HepG2 (cell line): Measurements from ENCODE around the gene NR2F6. TPM values are rescaled to one million over a fixed set of nuclear protein-coding genes. Genes with fewer than 3 reads are reported as not detected.

Source experiments
- CERS6 ChIP-seq: sonication (generic); formaldehyde crosslinking; IDR thresholded peaks from 2 replicates; pipeline ENCODE4 v1.5.0; 2020; ENCODE audit warnings: missing genetic modification reagents
- DMAP1 ChIP-seq: IDR thresholded peaks from 2 replicates; pipeline ENCODE4 v1.6.1; 2016
- FOSL2 ChIP-seq: sonication (generic); formaldehyde crosslinking; IDR thresholded peaks from 2 replicates; pipeline ENCODE4 v1.4.0; 2020; ENCODE audit warnings: missing genetic modification reagents
- HOXA5 ChIP-seq: sonication (generic); formaldehyde crosslinking; IDR thresholded peaks from 2 replicates; pipeline ENCODE4 v1.4.0; 2020; ENCODE audit warnings: missing genetic modification reagents
- MLX ChIP-seq: IDR thresholded peaks from 2 replicates; pipeline ENCODE4 v1.6.1; 2016
- SP5 ChIP-seq: IDR thresholded peaks from 2 replicates; pipeline ENCODE4 v1.6.1; 2016; ENCODE audit warnings: low read depth, borderline replicate concordance
- U2AF1 ChIP-seq: fragments of 200-400 bp; formaldehyde crosslinking; optimal IDR thresholded peaks from 2 replicates; pipeline ENCODE3; 2017; ENCODE audit warnings: mild to moderate bottlenecking, low read depth, low read length
- ZBTB1 ChIP-seq: sonication (generic); formaldehyde crosslinking; IDR thresholded peaks from 2 replicates; pipeline ENCODE4 v1.4.0; 2020; ENCODE audit warnings: missing genetic modification reagents, borderline replicate concordance
- ZFX ChIP-seq: sonication (generic); formaldehyde crosslinking; IDR thresholded peaks from 2 replicates; pipeline ENCODE4 v1.4.0; 2020; ENCODE audit warnings: mild to moderate bottlenecking, low read depth, missing genetic modification reagents, moderate library complexity
- ZNF687 ChIP-seq: sonication (generic); formaldehyde crosslinking; IDR thresholded peaks from 2 replicates; pipeline ENCODE4 v1.5.1; 2020; ENCODE audit warnings: mild to moderate bottlenecking, missing genetic modification reagents, moderate library complexity
- ZNF713 ChIP-seq: sonication (generic); formaldehyde crosslinking; IDR thresholded peaks from 2 replicates; pipeline ENCODE4 v1.4.0; 2020; ENCODE audit warnings: mild to moderate bottlenecking, missing genetic modification reagents
- ZNF772 ChIP-seq: sonication (generic); formaldehyde crosslinking; IDR thresholded peaks from 2 replicates; pipeline ENCODE4 v1.5.0; 2020; ENCODE audit warnings: mild to moderate bottlenecking, missing genetic modification reagents
- ZNF792 ChIP-seq: IDR thresholded peaks from 2 replicates; pipeline ENCODE4 v1.6.1; 2016
- ZNF878 ChIP-seq: sonication (generic); formaldehyde crosslinking; IDR thresholded peaks from 2 replicates; pipeline ENCODE4 v1.8.1; 2023; ENCODE audit warnings: mild to moderate bottlenecking, missing genetic modification reagents, moderate library complexity
- ZSCAN25 ChIP-seq: sonication (generic); formaldehyde crosslinking; IDR thresholded peaks from 2 replicates; pipeline ENCODE4 v1.8.0; 2022; ENCODE audit warnings: mild to moderate bottlenecking, missing genetic modification reagents
- polyA plus RNA-seq, 8 experiments: library from polyadenylated mRNA; depleted of rRNA in 3 of 8; stranded (reverse) in 7 of 8; unstranded in 1 of 8; fragments of >200 nt; fragmentation: Illumina TruSeq in 4 of 8; extraction: Trizol in 4 of 8; gene quantifications; 2 replicates each; pipeline versions ENCODE4 v1.2.1 to v1.2.3, GENCODE V29; 2011 to 2016; ENCODE audit warnings: low read depth in 4 of 8, missing spikeins in 1 of 8, mixed read lengths in 1 of 8; ENCODE audit not compliant: insufficient read depth in 1 of 8
- total RNA-seq, 5 experiments: library from RNA; depleted of rRNA; stranded (reverse); fragments of >200 nt; fragmentation: Illumina TruSeq; extraction: Trizol; gene quantifications; 2 replicates each; pipeline ENCODE4 v1.2.3, GENCODE V29; 2016; ENCODE audit warnings: low read depth in 1 of 5
- TF ChIP-seq, protein P1 (sequence below), 2 experiments: sonication (generic) in 1 of 2; formaldehyde crosslinking in 1 of 2; IDR thresholded peaks; 2 replicates each; pipeline versions ENCODE4 v1.4.0 to v1.6.1; 2018 to 2020; ENCODE audit warnings: missing genetic modification reagents in 2 of 2, borderline replicate concordance in 1 of 2, low read depth in 1 of 2, mild to moderate bottlenecking in 1 of 2, missing biosample characterization in 1 of 2
- TF ChIP-seq, protein P2 (sequence below): sonication (generic); formaldehyde crosslinking; IDR thresholded peaks from 2 replicates; pipeline ENCODE4 v1.5.1; 2020; ENCODE audit warnings: mild to moderate bottlenecking, missing genetic modification reagents
- TF ChIP-seq, protein P3 (sequence below): IDR thresholded peaks from 2 replicates; pipeline ENCODE4 v1.6.1; 2016

The NR2F6 gene
- total and polyA plus RNA-seq, 2 of the 13 experiments (the other 11 are each of a cell fraction or from before 2014, with no cell fraction given), result 30.9 to 72.4 TPM

DNA sequence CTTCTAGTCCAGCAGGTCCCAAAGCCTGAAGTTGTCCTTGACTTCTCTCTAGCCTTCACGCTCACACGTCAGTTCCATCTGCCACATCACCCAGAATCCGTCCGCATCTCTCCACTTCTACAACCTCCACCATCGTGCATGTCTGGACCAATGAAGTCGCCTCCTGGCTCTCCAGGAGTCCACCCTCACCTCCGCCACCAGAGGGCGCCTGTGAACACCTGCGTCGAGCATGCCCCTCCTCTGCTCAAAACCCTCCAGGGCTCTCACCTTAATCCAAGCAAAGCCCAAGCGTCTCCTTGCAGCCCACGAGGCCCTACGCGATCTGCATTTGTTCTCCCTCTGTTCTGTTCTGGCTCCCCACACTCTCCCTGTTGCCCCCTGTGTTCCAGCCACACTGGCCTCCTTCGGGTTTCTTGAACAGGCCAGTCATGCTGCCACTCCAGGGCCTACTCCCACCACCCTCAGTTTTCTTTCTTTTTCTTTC lies 15.2 kb upstream of the NR2F6 start (continued):
- TF ChIP-seq ZFX (CRISPR knock-in tag) (peak; percentile 74), ZNF792 (CRISPR knock-in tag) (peak; percentile 48; the same call in 1 of the 2 replicates), U2AF1 (peak; percentile 71), ZNF772 (CRISPR knock-in tag) (no peak), FOSL2 (peak; percentile 60; the same call in 1 of the 2 replicates), ZNF878 (no peak), HOXA5 (CRISPR knock-in tag) (peak; percentile 41; the same call in 1 of the 2 replicates), SP5 (CRISPR knock-in tag) (peak; percentile 37; the same call in 1 of the 2 replicates), DMAP1 (peak; percentile 26; the same call in 1 of the 2 replicates), ZNF687 (CRISPR knock-in tag) (peak; percentile 75), ZSCAN25 (0 out of 2 replicates have a peak, but pooled peaks have one; percentile 43), CERS6 (CRISPR knock-in tag) (no peak), ZBTB1 (CRISPR knock-in tag) (no peak), ZNF713 (CRISPR knock-in tag) (no peak), MLX (CRISPR knock-in tag) (peak; percentile 26; the same call in 1 of the 2 replicates)
- TF ChIP-seq, protein P1, sequence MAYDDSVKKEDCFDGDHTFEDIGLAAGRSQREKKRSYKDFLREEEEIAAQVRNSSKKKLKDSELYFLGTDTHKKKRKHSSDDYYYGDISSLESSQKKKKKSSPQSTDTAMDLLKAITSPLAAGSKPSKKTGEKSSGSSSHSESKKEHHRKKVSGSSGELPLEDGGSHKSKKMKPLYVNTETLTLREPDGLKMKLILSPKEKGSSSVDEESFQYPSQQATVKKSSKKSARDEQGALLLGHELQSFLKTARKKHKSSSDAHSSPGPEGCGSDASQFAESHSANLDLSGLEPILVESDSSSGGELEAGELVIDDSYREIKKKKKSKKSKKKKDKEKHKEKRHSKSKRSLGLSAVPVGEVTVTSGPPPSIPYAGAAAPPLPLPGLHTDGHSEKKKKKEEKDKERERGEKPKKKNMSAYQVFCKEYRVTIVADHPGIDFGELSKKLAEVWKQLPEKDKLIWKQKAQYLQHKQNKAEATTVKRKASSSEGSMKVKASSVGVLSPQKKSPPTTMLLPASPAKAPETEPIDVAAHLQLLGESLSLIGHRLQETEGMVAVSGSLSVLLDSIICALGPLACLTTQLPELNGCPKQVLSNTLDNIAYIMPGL (CRISPR knock-in tag; IDR thresholded peaks at IDR 0.05; ENCODE audit: borderline replicate concordance in 1 of 2, low read depth in 1 of 2), result peak; percentile 63 to 86
- TF ChIP-seq, protein P2, sequence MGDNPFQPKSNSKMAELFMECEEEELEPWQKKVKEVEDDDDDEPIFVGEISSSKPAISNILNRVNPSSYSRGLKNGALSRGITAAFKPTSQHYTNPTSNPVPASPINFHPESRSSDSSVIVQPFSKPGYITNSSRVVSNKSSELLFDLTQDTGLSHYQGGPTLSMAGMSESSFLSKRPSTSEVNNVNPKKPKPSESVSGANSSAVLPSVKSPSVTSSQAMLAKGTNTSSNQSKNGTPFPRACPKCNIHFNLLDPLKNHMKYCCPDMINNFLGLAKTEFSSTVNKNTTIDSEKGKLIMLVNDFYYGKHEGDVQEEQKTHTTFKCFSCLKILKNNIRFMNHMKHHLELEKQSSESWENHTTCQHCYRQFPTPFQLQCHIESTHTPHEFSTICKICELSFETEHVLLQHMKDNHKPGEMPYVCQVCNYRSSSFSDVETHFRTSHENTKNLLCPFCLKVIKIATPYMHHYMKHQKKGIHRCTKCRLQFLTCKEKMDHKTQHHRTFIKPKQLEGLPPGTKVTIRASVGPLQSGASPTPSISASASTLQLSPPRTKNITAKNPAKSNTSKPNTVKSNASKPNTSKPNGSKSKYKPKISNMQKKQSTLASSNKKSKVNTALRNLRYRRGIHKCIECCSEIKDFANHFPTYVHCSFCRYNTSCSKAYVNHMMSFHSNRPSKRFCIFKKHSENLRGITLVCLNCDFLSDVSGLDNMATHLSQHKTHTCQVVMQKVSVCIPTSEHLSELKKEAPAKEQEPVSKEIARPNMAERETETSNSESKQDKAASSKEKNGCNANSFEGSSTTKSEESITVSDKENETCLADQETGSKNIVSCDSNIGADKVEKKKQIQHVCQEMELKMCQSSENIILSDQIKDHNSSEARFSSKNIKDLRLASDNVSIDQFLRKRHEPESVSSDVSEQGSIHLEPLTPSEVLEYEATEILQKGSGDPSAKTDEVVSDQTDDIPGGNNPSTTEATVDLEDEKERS (CRISPR knock-in tag), result 0 out of 2 replicates have a peak, but pooled peaks have one; percentile 24
- TF ChIP-seq, protein P3, sequence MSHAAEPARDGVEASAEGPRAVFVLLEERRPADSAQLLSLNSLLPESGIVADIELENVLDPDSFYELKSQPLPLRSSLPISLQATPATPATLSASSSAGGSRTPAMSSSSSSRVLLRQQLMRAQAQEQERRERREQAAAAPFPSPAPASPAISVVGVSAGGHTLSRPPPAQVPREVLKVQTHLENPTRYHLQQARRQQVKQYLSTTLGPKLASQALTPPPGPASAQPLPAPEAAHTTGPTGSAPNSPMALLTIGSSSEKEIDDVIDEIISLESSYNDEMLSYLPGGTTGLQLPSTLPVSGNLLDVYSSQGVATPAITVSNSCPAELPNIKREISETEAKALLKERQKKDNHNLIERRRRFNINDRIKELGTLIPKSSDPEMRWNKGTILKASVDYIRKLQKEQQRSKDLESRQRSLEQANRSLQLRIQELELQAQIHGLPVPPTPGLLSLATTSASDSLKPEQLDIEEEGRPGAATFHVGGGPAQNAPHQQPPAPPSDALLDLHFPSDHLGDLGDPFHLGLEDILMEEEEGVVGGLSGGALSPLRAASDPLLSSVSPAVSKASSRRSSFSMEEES (CRISPR knock-in tag), result peak; percentile 39; the same call in 1 of the 2 replicates
